Panc1 (cell line): ENCODE data around the gene MPPED2.

Source experiments
- POLR2AphosphoS5 ChIP-seq: IDR thresholded peaks from 2 replicates; pipeline ENCODE4 v1.6.1; 2012; ENCODE audit warnings: mild to moderate bottlenecking, low read depth, low read length, moderate library complexity
- TF ChIP-seq, protein P1 (sequence below), 2 experiments: IDR thresholded peaks; 2 replicates each; pipeline ENCODE4 v1.6.1; 2011 to 2012; ENCODE audit warnings: low read depth in 2 of 2, control low read depth in 1 of 2, low read length in 1 of 2, mild to moderate bottlenecking in 1 of 2, moderate library complexity in 1 of 2; ENCODE audit not compliant: insufficient read depth in 1 of 2
- TF ChIP-seq, protein P2 (sequence below): fragments of 450-650 bp; IDR thresholded peaks from 2 replicates; pipeline ENCODE4 v1.5.1; 2017; ENCODE audit warnings: mild to moderate bottlenecking

DNA sequence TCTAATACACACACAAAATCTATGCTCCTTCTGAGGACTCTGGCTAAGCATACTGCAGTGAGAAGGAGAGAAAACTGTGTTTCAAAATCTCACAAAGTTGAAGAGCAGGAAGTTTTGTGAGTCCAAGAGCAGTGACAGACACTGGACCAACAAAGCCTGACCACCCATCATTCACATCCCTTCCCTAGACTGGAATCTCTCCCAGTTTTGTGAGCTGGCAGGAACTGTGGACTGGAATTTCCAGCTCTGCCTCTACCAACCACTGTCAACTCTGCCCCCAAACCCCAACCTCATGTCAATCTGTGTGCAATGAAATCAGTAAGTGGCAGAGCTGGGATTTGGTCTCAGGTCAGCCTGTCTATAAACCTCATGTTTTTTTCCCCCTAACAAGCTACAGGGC, 150.7 kb downstream of the MPPED2 start:
- TF ChIP-seq, protein P1, sequence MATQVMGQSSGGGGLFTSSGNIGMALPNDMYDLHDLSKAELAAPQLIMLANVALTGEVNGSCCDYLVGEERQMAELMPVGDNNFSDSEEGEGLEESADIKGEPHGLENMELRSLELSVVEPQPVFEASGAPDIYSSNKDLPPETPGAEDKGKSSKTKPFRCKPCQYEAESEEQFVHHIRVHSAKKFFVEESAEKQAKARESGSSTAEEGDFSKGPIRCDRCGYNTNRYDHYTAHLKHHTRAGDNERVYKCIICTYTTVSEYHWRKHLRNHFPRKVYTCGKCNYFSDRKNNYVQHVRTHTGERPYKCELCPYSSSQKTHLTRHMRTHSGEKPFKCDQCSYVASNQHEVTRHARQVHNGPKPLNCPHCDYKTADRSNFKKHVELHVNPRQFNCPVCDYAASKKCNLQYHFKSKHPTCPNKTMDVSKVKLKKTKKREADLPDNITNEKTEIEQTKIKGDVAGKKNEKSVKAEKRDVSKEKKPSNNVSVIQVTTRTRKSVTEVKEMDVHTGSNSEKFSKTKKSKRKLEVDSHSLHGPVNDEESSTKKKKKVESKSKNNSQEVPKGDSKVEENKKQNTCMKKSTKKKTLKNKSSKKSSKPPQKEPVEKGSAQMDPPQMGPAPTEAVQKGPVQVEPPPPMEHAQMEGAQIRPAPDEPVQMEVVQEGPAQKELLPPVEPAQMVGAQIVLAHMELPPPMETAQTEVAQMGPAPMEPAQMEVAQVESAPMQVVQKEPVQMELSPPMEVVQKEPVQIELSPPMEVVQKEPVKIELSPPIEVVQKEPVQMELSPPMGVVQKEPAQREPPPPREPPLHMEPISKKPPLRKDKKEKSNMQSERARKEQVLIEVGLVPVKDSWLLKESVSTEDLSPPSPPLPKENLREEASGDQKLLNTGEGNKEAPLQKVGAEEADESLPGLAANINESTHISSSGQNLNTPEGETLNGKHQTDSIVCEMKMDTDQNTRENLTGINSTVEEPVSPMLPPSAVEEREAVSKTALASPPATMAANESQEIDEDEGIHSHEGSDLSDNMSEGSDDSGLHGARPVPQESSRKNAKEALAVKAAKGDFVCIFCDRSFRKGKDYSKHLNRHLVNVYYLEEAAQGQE (IDR thresholded peaks at IDR 0.05; ENCODE audit: insufficient read depth in 1 of 2, low read depth in 2 of 2, low read length in 1 of 2) = no peak
- TF ChIP-seq, protein P2, sequence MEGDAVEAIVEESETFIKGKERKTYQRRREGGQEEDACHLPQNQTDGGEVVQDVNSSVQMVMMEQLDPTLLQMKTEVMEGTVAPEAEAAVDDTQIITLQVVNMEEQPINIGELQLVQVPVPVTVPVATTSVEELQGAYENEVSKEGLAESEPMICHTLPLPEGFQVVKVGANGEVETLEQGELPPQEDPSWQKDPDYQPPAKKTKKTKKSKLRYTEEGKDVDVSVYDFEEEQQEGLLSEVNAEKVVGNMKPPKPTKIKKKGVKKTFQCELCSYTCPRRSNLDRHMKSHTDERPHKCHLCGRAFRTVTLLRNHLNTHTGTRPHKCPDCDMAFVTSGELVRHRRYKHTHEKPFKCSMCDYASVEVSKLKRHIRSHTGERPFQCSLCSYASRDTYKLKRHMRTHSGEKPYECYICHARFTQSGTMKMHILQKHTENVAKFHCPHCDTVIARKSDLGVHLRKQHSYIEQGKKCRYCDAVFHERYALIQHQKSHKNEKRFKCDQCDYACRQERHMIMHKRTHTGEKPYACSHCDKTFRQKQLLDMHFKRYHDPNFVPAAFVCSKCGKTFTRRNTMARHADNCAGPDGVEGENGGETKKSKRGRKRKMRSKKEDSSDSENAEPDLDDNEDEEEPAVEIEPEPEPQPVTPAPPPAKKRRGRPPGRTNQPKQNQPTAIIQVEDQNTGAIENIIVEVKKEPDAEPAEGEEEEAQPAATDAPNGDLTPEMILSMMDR = no peak
- TF ChIP-seq POLR2AphosphoS5 = no peak
